Fibroblast of villous mesenchyme (primary cell): ENCODE data around the gene FAM149A. TPM values are rescaled to one million over a fixed set of nuclear protein-coding genes. Genes with fewer than 3 reads are reported as not detected.

Experiments
- DNase-seq: peaks from one replicate; pipeline ENCODE4 v3.0.0-alpha.2; 2010; ENCODE audit warnings: low read depth
- H3K4me3 ChIP-seq: 2 replicates; pipeline ENCODE4 v1.5.1; 2011; ENCODE audit warnings: low read depth, mild to moderate bottlenecking, low read length
- CTCF ChIP-seq: IDR thresholded peaks from 2 replicates; pipeline ENCODE4 v1.5.1; 2012; ENCODE audit warnings: low read depth, mild to moderate bottlenecking, low read length; ENCODE audit not compliant: insufficient read depth
- total RNA-seq: library from RNA; depleted of rRNA; stranded (reverse); fragments of >200 nt; gene quantifications from 2 replicates; pipeline ENCODE4 v1.2.3, GENCODE V29; 2012

FAM149A gene
- total RNA-seq, 1 donor: 0.43 TPM

- H3K4me3 ChIP-seq: no peak overlapping the region
- TF ChIP-seq CTCF: no peak
- no peak for DNase-seq
Observed at GRCh38 chr4:186082221-186082620, 22.3 kb upstream of the FAM149A start.

GRCh38 chr4:186088523-186088922 is 16.0 kb upstream of the FAM149A start:
- DNase-seq: no peak
- TF ChIP-seq CTCF: no peak

GRCh38 chr4:186092296-186092695 is 12.2 kb upstream of the FAM149A start:
- no peak for DNase-seq
- H3K4me3 ChIP-seq: no peak overlapping the region
- no peak for TF ChIP-seq CTCF

More at GRCh38 chr4:186088523-186088922, 16.0 kb upstream of the FAM149A start:
- no peak overlapping the region for H3K4me3 ChIP-seq

GRCh38 chr4:186095406-186095805 is 9.1 kb upstream of the FAM149A start:
- TF ChIP-seq CTCF: no peak
- DNase-seq: no peak
- H3K4me3 ChIP-seq: no peak overlapping the region

- TF ChIP-seq CTCF: no peak
- no peak for DNase-seq
- H3K4me3 ChIP-seq: no peak overlapping the region
Observed at GRCh38 chr4:186096681-186097165, 7.8 kb upstream of the FAM149A start.

- DNase-seq: no peak
- no peak for TF ChIP-seq CTCF
- H3K4me3 ChIP-seq: no peak overlapping the region
Observed at GRCh38 chr4:186097386-186097785, 7.1 kb upstream of the FAM149A start.

GRCh38 chr4:186102931-186103330 is 1.6 kb upstream of the FAM149A start:
- DNase-seq: no peak
- no peak for TF ChIP-seq CTCF
- no peak overlapping the region for H3K4me3 ChIP-seq
